HCT116 (cell line): ENCODE data around the gene RAB2B. TPM values are rescaled to one million over a fixed set of nuclear protein-coding genes. Genes with fewer than 3 reads are reported as not detected.

Experiments used
- ATAC-seq: fragments of 200-7000 bp; cut with Tn5 transposase; 2 replicates; pipeline ENCODE4 v1.9.1; 2020; ENCODE audit warnings: mild to moderate bottlenecking, moderate library complexity
- BruUV-seq: library from RNA; stranded (reverse); fragments of 400-500 nt; replicated peaks from 2 replicates; lab custom pipeline; 2021; lab: Mats Ljungman, UMichigan
- CTCF ChIA-PET: fragments of 300-600 bp; sonication (Branson Sonifier 250); formaldehyde crosslinking; loops from one replicate; lab custom pipeline; 2021; ENCODE audit warnings: antibody characterized with exemption; lab: Charles Lee
- POLR2A ChIA-PET: fragments of 300-600, 350-600 bp; sonication (Branson Sonifier 250); formaldehyde crosslinking; loops from one replicate; lab custom pipeline; 2021; ENCODE audit warnings: antibody characterized with exemption; lab: Charles Lee
- RAD21 ChIA-PET, 2 experiments: fragments of 300-600 bp; sonication (Branson Sonifier 250); formaldehyde crosslinking; loops; one replicate each; lab custom pipeline; 2023; ENCODE audit warnings: low total read pairs in 2 of 2; ENCODE audit not compliant: uncharacterized antibody in 2 of 2, unreplicated experiment in 2 of 2, low non-redundant PET in 1 of 2; lab: Charles Lee
- DNase-seq: peaks from one replicate; pipeline ENCODE4 v3.0.0-alpha.2; 2010; ENCODE audit warnings: low read depth, low spot score
- H2AFZ ChIP-seq: fragments of 200-600 bp; shearing (Covaris generic), sonication (generic); 2 replicates; pipeline ENCODE4 v1.6.1; 2017; ENCODE audit warnings: low read depth, mixed run types, mixed read lengths, antibody characterized with exemption, low read length; ENCODE audit not compliant: poor library complexity, severe bottlenecking
- H3K27ac ChIP-seq: 2 replicates; pipeline ENCODE4 v1.5.1; 2012; ENCODE audit warnings: low read depth, low read length
- H3K27me3 ChIP-seq: fragments of 200-600 bp; sonication (generic); 2 replicates; pipeline ENCODE4 v1.6.1; 2016; ENCODE audit warnings: mixed run types, low read length, mixed read lengths; ENCODE audit not compliant: insufficient read depth
- H3K36me3 ChIP-seq, 2 experiments: fragments of 200-500 bp in 1 of 2; fragments of 200-600 bp in 1 of 2; sonication (Bioruptor generic) in 1 of 2; sonication (generic) in 1 of 2; 2 replicates each; pipeline versions ENCODE4 v1.5.1 to v1.6.1; 2014 to 2016; ENCODE audit warnings: low read length in 2 of 2, inconsistent platforms in 1 of 2, mixed read lengths in 1 of 2, mixed run types in 1 of 2; ENCODE audit not compliant: insufficient read depth in 2 of 2, control insufficient read depth in 1 of 2
- H3K4me1 ChIP-seq, 2 experiments: fragments of 200-600 bp in 1 of 2; sonication (generic) in 1 of 2; 2 replicates each; pipeline versions ENCODE4 v1.5.1 to v1.6.1; 2012 to 2017; ENCODE audit warnings: low read length in 2 of 2, inconsistent platforms in 1 of 2, mild to moderate bottlenecking in 1 of 2, mixed read lengths in 1 of 2, mixed run types in 1 of 2, moderate library complexity in 1 of 2; ENCODE audit not compliant: insufficient read depth in 2 of 2, control insufficient read depth in 1 of 2
- H3K4me2 ChIP-seq: fragments of 200-600 bp; sonication (generic); 2 replicates; pipeline ENCODE4 v1.6.1; 2017; ENCODE audit warnings: mixed run types, low read length, mixed read lengths
- H3K4me3 ChIP-seq, 2 experiments: fragments of 200-600 bp in 1 of 2; sonication (generic) in 1 of 2; replicated peaks in 1 of 2; 2 replicates each; pipeline ENCODE4 v1.5.1; 2011 to 2016; ENCODE audit warnings: low read length in 2 of 2, control low read depth in 1 of 2, low read depth in 1 of 2, mild to moderate bottlenecking in 1 of 2, mixed read lengths in 1 of 2, mixed run types in 1 of 2
- H3K79me2 ChIP-seq: fragments of 200-600 bp; sonication (generic); 2 replicates; pipeline ENCODE4 v1.6.1; 2017; ENCODE audit warnings: mild to moderate bottlenecking, mixed run types, low read length, moderate library complexity, mixed read lengths; ENCODE audit not compliant: insufficient read depth
- H3K9ac ChIP-seq: fragments of 200-600 bp; sonication (generic); 2 replicates; pipeline ENCODE4 v1.6.1; 2016; ENCODE audit warnings: low read length, mixed read lengths
- H3K9me2 ChIP-seq: fragments of 200-600 bp; sonication (generic), shearing (Covaris generic); 2 replicates; pipeline ENCODE4 v1.6.1; 2017; ENCODE audit warnings: mixed run types, mild to moderate bottlenecking, moderate library complexity; ENCODE audit not compliant: insufficient read depth
- H3K9me3 ChIP-seq, 2 experiments: fragments of 200-500 bp in 1 of 2; fragments of 200-600 bp in 1 of 2; sonication (Bioruptor generic) in 1 of 2; sonication (generic) in 1 of 2; 2 replicates each; pipeline ENCODE4 v1.6.1; 2014 to 2017; ENCODE audit warnings: low read length in 2 of 2, mixed read lengths in 2 of 2, inconsistent platforms in 1 of 2, low read depth in 1 of 2, mild to moderate bottlenecking in 1 of 2, mixed run types in 1 of 2, moderate library complexity in 1 of 2; ENCODE audit not compliant: control insufficient read depth in 1 of 2, insufficient read depth in 1 of 2
- H4K20me1 ChIP-seq: fragments of 200-600 bp; sonication (generic), shearing (Covaris generic); 2 replicates; pipeline ENCODE4 v1.6.1; 2017; ENCODE audit warnings: mixed run types, mild to moderate bottlenecking, moderate library complexity; ENCODE audit not compliant: insufficient read depth
- ATF3 ChIP-seq: IDR thresholded peaks from 2 replicates; pipeline ENCODE4 v1.6.1; 2012
- CTCF ChIP-seq, 3 experiments: fragments of 200-600 bp in 1 of 3; sonication (generic) in 1 of 3; IDR thresholded peaks in 2 of 3; conservative IDR thresholded peaks in 1 of 3; 2 replicates each; pipeline ENCODE4 v1.5.1; 2012 to 2017; ENCODE audit warnings: low read depth in 2 of 3, low read length in 2 of 3, antibody characterized with exemption in 1 of 3, borderline replicate concordance in 1 of 3, control low read depth in 1 of 3, mild to moderate bottlenecking in 1 of 3, mixed read lengths in 1 of 3, mixed run types in 1 of 3, moderate library complexity in 1 of 3; ENCODE audit not compliant: insufficient read depth in 1 of 3
- EGR1 ChIP-seq: IDR thresholded peaks from 2 replicates; pipeline ENCODE4 v1.6.1; 2012; ENCODE audit warnings: low read depth
- EZH2 ChIP-seq: fragments of 200-600 bp; sonication (generic); IDR thresholded peaks from 2 replicates; pipeline ENCODE4 v1.6.1; 2017; ENCODE audit warnings: antibody characterized with exemption, mixed run types
- EZH2phosphoT487 ChIP-seq: fragments of 200-600 bp; IDR thresholded peaks from 2 replicates; pipeline ENCODE4 v1.6.1; 2018; ENCODE audit warnings: antibody characterized with exemption, borderline replicate concordance
- FOSL1 ChIP-seq: IDR thresholded peaks from 2 replicates; pipeline ENCODE4 v1.6.1; 2012; ENCODE audit warnings: low read depth
- JUND ChIP-seq: IDR thresholded peaks from 2 replicates; pipeline ENCODE4 v1.6.1; 2012
- MAX ChIP-seq: IDR thresholded peaks from 2 replicates; pipeline ENCODE4 v1.6.1; 2012
- POLR2A ChIP-seq: IDR thresholded peaks from 2 replicates; pipeline ENCODE4 v1.7.0; 2011; ENCODE audit warnings: borderline replicate concordance; ENCODE audit not compliant: insufficient read depth, insufficient read length; ENCODE audit errors: extremely low read depth
- RAD21 ChIP-seq: IDR thresholded peaks from 2 replicates; pipeline ENCODE4 v1.6.1; 2012; ENCODE audit warnings: low read depth, mild to moderate bottlenecking
- SIN3A ChIP-seq: IDR thresholded peaks from 2 replicates; pipeline ENCODE4 v1.6.1; 2012; ENCODE audit warnings: low read depth
- SP1 ChIP-seq: IDR thresholded peaks from 2 replicates; pipeline ENCODE4 v1.6.1; 2012; ENCODE audit warnings: low read depth
- SRF ChIP-seq: IDR thresholded peaks from 2 replicates; pipeline ENCODE4 v1.6.1; 2012; ENCODE audit warnings: low read depth
- TCF7L2 ChIP-seq: IDR thresholded peaks from 2 replicates; pipeline ENCODE4 v1.7.0; 2011; ENCODE audit warnings: borderline replicate concordance, inconsistent platforms; ENCODE audit not compliant: insufficient read depth, insufficient read length; ENCODE audit errors: extremely low read depth
- YY1 ChIP-seq: IDR thresholded peaks from 2 replicates; pipeline ENCODE4 v1.6.1; 2011; ENCODE audit warnings: low read length, low read depth, moderate library complexity, mild to moderate bottlenecking; ENCODE audit not compliant: insufficient replicate concordance; ENCODE audit errors: extremely low read depth
- ZBTB33 ChIP-seq: IDR thresholded peaks from 2 replicates; pipeline ENCODE4 v1.6.1; 2011; ENCODE audit warnings: mild to moderate bottlenecking, low read length, moderate library complexity; ENCODE audit not compliant: insufficient replicate concordance; ENCODE audit errors: extremely low read depth
- ZNF274 ChIP-seq: fragments of 200-500 bp; sonication (Bioruptor generic); IDR thresholded peaks from 2 replicates; pipeline ENCODE4 v1.6.1; 2014; ENCODE audit warnings: mild to moderate bottlenecking, low read depth, low read length, inconsistent platforms
- intact Hi-C: fragments of 100-400 bp; cut with micrococcal nuclease; formaldehyde crosslinking; loops from 2 replicates; pipeline ENCODE4 v1.10.0; 2022
- total RNA-seq: library from RNA; stranded (reverse); gene quantifications from one replicate; pipeline ENCODE4 v1.2.1, GENCODE V29; 2021; ENCODE audit not compliant: unreplicated experiment

The RAB2B gene
- total RNA-seq, 1 experiment from 2014 or later: 24.3 TPM

- H3K9ac ChIP-seq: no peak overlapping the region
- no peaks in the 10 kb centered on the region for H3K9me3 ChIP-seq
- ChIA-PET CTCF (no interaction called here), RAD21 (no interaction called here), POLR2A (interaction anchor here (1.8 kb wide), 1 partner anchor 11 kb away, joined by 4 read pairs; the partner anchor contains the start of gene METTL3)
- intact Hi-C loops: no loop called here
- BruUV-seq: no TSS peak
- H3K4me1 ChIP-seq: no peaks in the 10 kb centered on the region
- H3K27me3 ChIP-seq: peaks cover 9% of the 10 kb centered on the region; the same call in 1 of the 2 replicates
- no peak for TF ChIP-seq RAD21
- TF ChIP-seq ATF3: no peak
- no peak for TF ChIP-seq FOSL1
- TF ChIP-seq ZBTB33: no peak
- no peak for TF ChIP-seq EZH2
- no peak for TF ChIP-seq MAX
- TF ChIP-seq SP1: no peak
- TF ChIP-seq EZH2phosphoT487: no peak
- no peak for TF ChIP-seq EGR1
- TF ChIP-seq SIN3A: no peak
- TF ChIP-seq CTCF (IDR thresholded peaks at IDR 0.05 in 2 of 3, conservative IDR thresholded peaks at IDR 0.05 in 1 of 3; ENCODE audit: borderline replicate concordance in 1 of 3, insufficient read depth in 1 of 3, low read depth in 2 of 3, low read length in 2 of 3): no peak
- TF ChIP-seq YY1: no peak
- no peak for TF ChIP-seq TCF7L2
- no peak for TF ChIP-seq JUND
- no peak for TF ChIP-seq POLR2A
- no peak for TF ChIP-seq ZNF274
- no peak for TF ChIP-seq SRF
- no peaks in the 10 kb centered on the region for H4K20me1 ChIP-seq
- no peaks in the 10 kb centered on the region for H3K79me2 ChIP-seq
- no peak overlapping the region for H3K27ac ChIP-seq
- ATAC-seq: no peak
- no peaks in the 10 kb centered on the region for H3K36me3 ChIP-seq
- no peak for DNase-seq
- H3K4me2 ChIP-seq: no peak overlapping the region
- no peak overlapping the region for H2AFZ ChIP-seq
- H3K9me2 ChIP-seq: no peaks in the 10 kb centered on the region
- H3K4me3 ChIP-seq: no peak overlapping the region
Observed at GRCh38 chr14:21521501-21521900, 44.7 kb upstream of the RAB2B start.
